Stomach (tissue), 4 donors: Measurements from ENCODE around the gene NLRP4.

ENCODE experiments used
- CTCF ChIP-seq, 7 experiments: fragments of 450-650 bp in 4 of 7; fragments of 200-600 bp in 3 of 7; sonication (generic) in 3 of 7; IDR thresholded peaks; one replicate each; pipeline ENCODE4 v1.5.1; 2016 to 2019; ENCODE audit warnings: antibody characterized with exemption in 7 of 7, control low read depth in 2 of 7, mild to moderate bottlenecking in 1 of 7
- EP300 ChIP-seq: sonication (generic); formaldehyde crosslinking; IDR thresholded peaks from one replicate; pipeline ENCODE4 v1.6.1; 2017; ENCODE audit warnings: antibody characterized with exemption
- POLR2AphosphoS5 ChIP-seq, 3 donors: sonication (generic); formaldehyde crosslinking; IDR thresholded peaks; one replicate each; pipeline ENCODE4 v1.6.1; 2016; ENCODE audit warnings: antibody characterized with exemption in 3 of 3

GRCh38 chr19:55898911-55899310 lies 62.6 kb downstream of the NLRP4 start:
- TF ChIP-seq CTCF (IDR thresholded peaks at IDR 0.05): no peak
- no peak for TF ChIP-seq POLR2AphosphoS5 (IDR thresholded peaks at IDR 0.05)
- no peak for TF ChIP-seq EP300
